HG02623 (cell line): ENCODE data around the gene SNED1.
"Not testable (repeated sequence)": the region's sequence is repeated elsewhere in the genome, so short reads cannot be mapped to it uniquely, and the experiment has no call there.

ENCODE experiments used
- ATAC-seq: cut with Tn5 transposase; IDR thresholded peaks from one replicate; pipeline ENCODE4 v1.9.1; 2021; ENCODE audit warnings: moderate library complexity; ENCODE audit not compliant: unreplicated experiment

Gene SNED1

GRCh38 chr2:240972201-240972600 is 26.2 kb upstream of the SNED1 start:
- ATAC-seq, result no peak

- no peak for ATAC-seq
These were observed 25.5 kb upstream of the SNED1 start for GRCh38 chr2:240972636-240973521.

DNA sequence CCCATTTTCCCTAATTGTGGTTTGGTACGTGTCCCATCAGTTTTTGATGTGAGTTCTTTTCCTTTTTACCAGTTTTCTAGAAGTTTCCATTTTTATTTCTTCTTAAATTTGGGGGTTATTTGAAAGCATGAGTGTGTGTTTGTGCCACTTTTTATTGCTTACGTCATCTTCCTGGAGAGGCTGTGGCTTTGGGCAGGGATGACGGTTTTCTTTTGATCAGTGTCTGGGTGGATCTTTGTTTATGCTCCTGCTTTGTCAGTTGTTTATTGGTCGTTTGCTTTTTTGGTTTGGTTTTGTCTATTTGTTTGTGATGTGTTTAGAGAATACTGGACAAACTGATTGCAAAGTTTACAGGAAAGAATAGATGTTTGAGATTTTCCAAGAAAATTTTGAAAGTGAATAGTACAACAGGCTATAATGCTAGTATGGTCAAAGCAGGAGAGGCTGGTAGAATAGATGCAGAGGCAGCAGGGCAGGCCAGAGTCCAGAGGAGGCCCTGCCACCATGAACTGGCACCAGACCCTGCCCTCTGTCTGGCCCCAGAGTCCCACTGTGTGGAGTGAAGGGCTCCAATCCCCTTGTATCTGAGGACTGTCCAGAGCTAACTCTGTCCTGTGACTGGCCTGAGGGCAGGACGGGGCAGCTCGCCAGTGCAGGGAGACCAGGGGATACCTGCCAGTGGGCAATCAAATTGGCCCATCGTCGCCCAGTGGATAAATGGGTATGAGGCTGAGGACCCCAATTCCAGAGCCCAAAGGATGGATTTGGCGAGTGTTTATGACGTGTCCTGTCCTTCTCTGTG is 23.4 kb upstream of the SNED1 start:
- ATAC-seq, result no peak

DNA sequence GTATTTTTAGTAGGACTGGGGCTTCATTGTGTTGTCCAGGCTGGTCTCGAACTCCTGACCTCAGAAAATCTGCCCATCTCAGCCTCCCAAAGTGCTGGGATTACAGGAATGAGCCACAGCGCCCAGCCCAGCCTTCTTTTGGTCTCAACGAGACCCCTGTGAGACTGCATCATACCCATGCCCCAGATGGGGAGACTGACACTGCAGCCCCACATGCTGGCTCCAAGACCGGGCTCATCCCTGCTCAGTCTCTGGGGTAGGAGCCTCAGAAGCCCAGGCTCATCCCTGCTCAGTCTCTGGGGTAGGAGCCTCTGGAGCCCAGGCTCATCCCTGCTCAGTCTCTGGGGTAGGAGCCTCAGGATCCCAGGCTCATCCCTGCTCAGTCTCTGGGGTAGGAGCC is 22.5 kb upstream of the SNED1 start:
- ATAC-seq, result not testable (repeated sequence)

DNA sequence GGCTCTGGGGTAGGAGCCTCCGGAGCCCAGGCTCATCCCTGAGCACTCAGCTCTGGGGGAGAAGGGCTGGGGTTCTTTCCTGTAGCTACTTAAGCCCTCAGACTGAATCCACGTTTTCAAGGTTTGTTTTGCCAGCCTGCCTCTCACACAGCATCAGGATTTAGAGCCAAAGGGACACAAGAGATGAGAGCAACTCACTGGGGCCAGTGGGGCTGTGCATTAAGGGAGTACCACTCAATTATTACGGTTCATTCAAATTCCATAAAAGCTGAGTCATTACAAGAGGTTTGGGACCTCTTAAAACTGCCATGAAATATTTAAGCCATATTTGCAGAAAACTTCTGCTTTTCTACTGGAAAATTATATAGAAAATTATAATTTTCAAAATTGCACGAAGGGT is 17.1 kb upstream of the SNED1 start:
- no peak for ATAC-seq

DNA sequence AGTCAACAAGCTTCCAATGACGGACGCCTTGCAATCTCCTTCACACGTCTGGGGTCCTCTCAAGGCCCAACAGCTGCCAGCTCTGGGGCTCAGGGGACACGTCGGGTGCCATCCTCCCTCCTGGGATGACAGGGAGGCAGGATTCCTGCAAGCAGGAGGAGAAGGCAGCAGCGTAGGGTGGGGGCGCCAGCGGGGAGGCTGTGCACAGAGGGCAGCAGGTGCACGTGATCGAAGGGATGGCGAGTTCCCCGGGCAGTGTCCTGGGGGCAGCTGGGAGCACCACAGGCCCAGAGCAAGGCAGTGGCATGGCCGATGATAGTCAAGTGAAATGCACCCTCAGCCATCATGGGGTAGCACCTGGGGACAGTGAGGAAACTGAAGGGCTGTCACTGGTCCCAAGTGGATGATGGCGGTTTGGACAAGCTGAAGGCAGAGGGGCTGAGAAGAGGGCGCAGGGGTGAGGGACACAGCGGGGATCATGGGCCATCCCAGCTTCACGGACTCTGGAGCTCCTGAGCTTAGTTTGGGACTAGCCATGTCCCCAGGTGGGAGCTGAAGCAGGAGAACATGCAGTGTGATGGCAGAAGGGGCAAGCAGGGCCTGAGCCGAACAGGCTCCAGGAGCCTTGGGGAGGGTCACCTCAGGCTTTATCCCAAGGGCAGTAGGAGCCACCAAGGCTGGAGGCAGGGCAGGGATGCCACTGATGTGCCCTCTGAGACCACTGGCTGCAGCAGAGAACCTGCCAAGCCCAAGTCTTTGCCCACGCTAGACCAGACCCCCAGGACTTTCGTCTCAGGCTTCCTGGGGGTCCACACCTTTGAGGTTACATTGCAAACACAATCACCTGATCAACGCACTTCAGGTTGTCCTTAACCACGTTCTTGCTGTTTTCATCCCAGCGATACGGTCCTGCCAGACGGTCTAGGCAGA is 16.3 kb upstream of the SNED1 start:
- ATAC-seq, result no peak

GRCh38 chr2:240982821-240983281 is 15.6 kb upstream of the SNED1 start:
- no peak for ATAC-seq

DNA sequence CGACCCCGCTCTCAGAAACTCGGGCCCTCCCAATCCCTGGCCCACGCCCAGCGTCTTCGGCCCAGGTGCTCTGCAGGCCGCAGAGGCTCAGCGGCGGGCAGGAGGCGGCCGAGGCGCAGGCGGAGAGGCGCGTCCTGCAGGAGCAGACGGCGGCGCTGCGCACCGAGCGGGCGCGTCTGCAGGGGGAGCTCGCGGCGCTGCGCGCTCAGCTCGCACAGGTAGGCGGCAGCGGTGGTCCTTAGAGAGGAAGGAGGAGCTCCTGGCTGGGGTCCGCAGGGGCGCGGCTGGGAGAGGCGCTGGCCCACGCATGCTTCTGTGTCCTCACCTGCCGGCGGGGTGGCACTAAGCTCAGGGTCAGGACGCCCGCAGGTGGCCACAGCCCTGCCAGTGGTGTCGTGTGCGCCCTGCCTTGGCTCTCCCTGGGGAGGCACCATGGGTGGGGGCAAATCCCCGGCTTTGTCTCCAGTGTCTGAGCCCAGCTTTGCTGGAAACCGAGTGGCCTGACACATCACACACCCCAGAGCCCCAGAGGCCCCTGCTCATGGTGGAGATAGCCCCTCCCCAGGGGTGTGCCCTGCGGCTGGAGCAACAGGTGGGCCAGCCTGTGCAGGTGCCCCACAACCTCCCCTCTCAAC is 14.9 kb upstream of the SNED1 start:
- no peak for ATAC-seq

DNA sequence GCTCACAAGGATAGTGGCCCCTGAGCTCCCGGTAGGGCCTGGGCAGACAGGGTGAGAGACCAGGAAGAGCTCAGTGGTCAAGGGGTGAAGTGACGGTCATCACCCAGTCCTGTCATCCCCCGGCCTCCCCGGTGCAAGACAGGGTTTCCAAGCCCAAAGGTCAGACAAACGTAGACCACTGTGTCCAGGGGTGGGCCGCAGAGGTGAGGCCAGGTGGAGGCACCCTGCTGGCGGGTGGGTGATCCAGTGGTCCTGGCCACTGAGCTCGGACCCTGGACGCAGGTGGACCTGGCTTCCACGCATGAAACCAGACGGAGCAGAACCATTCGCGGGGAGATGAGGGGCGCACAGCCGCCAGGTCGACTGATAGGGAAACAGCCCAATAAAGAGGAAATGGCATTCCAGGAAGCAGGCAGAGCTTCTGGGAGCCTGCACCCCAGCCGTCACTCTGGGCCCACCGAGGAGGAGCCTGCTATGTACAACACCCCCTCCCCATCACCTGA is 14.4 kb upstream of the SNED1 start:
- no peak for ATAC-seq

GRCh38 chr2:240985881-240986786 is 12.3 kb upstream of the SNED1 start:
- ATAC-seq, result no peak

GRCh38 chr2:240986787-240987411 is 11.5 kb upstream of the SNED1 start:
- no peak for ATAC-seq

DNA sequence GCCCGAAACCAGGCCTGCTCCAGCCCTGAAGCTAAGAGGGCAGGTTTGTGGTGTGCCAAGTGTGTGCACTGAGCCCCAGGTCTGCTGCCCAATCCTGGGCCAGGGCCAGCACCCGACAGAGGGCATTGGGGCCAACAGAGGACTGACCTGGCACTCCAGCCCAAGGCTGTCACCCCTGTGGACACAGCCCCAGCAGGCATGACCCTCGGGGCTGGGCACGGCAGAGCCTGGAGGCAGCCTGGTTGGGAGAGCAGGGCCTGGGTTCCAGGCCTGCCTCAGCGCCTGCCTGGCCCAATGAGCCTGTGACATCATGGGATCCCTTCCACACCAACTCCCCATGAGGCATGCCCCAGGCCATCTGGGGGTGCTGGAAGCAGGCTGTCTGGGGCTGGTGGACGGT is 10.8 kb upstream of the SNED1 start:
- no peak for ATAC-seq

- ATAC-seq, result no peak
These were observed 10.3 kb upstream of the SNED1 start for GRCh38 chr2:240988146-240988545.

GRCh38 chr2:240988571-240989271 is 9.7 kb upstream of the SNED1 start:
- no peak for ATAC-seq

DNA sequence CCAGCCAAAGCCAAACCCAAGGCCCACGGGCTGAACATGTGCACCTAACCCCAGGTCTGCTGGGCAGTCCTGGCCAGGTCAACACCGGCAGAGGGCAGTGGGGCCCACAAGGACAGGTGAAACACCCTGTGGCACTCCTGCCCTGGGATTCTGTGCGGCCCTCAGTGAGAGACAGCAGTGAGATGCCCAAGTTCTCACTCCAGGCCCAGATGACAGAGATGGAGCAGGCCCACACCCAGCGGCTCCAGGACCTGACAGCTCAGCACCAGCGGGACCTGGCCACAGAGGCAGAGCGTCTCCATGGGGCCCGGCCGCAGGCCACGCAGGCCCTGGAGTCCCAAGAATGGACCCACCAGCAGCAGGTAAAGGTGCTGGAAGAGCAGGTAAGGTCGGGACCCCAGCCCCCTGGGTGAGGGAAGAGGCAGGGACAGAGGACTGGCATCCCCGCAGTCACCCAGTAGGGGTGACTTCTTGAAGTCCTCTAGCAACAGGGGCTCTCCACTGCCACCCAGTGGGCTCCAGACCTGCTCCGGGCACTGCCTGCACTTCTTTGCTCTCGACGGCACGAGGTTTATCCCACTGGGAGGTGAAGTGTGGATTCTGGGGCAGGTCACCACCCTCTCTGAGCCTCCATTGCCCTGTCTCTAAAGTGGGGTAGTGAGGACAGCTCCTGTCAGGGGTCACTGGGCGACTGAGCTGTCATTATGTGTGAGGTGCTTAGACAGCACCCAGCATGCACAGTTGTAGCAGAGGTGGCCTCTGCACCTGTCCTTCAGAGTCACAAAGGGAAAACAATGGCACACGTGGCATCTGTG is 8.8 kb upstream of the SNED1 start:
- ATAC-seq, result no peak

GRCh38 chr2:240990266-240990529 is 8.2 kb upstream of the SNED1 start:
- ATAC-seq, result no peak

DNA sequence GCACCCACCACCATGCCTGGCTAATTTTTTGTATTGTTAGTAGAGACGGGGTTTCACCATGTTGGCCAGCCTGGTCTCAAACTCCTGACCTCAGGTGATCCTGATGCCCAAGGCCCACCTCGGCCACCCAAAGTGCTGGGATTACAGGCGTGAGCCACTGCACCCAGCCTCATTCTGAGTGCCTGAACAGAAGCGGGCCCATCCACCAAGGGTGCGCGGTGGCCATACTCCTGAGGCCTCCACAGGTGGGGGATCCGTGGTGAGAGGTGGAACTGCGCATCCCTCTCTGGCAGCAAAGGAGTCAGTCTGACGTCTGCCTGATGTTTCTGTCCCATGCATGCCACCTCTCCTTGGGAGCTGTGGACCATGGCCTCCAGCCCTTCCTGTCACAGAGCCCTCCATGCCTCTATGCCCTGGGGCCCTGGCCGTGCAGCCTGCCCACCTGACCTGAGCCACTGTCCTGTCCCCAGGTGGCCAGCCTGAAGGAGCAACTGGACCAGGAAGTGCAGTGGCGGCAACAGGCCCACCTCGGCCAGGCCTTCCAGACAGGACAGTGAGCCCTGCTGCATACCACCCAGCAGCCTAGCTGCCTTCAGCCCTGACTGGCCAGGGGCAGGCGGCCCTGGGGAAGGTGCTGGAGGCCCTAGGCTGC is 7.6 kb upstream of the SNED1 start:
- no peak for ATAC-seq
